Suprapubic skin (tissue), 4 donors: ENCODE results near the gene PACS1.

ENCODE experiments used
- EP300 ChIP-seq: sonication (generic); formaldehyde crosslinking; IDR thresholded peaks from one replicate; pipeline ENCODE4 v1.6.1; 2017; ENCODE audit warnings: antibody characterized with exemption
- POLR2A ChIP-seq, 2 donors: fragments of 450-650 bp; IDR thresholded peaks; one replicate each; pipeline ENCODE4 v1.6.1; 2017; ENCODE audit warnings: antibody characterized with exemption in 2 of 2, mild to moderate bottlenecking in 2 of 2, moderate library complexity in 2 of 2
- POLR2AphosphoS5 ChIP-seq, 3 donors: sonication (generic); formaldehyde crosslinking; IDR thresholded peaks; one replicate each; pipeline ENCODE4 v1.6.1; 2017; ENCODE audit warnings: antibody characterized with exemption in 3 of 3
- TF ChIP-seq, protein P1 (sequence below), 2 donors: fragments of 200-600 bp in 1 of 2; fragments of 450-650 bp in 1 of 2; sonication (generic) in 1 of 2; IDR thresholded peaks; one replicate each; pipeline ENCODE4 v1.5.1; 2016 to 2019; ENCODE audit warnings: antibody characterized with exemption in 2 of 2, mild to moderate bottlenecking in 1 of 2, moderate library complexity in 1 of 2

DNA sequence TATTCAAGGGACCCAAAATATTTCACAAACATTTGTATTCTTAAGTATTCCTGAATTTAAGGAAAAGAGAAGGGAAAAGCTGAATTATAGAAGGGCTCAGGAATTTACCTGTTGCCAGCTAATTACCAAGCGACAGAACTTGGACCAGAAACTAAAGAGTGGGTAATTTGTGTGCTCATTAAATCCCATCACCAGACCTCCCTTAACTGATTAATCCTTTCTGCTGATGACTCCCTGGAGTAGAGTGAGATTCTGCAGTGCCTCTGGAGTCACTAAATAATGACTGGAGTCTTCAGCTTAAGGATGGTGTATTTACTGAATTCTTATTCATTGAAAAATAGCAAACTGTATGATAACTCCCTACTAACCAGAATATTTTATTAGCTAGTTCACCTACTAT is 124.3 kb downstream of the PACS1 start:
- TF ChIP-seq, protein P1, sequence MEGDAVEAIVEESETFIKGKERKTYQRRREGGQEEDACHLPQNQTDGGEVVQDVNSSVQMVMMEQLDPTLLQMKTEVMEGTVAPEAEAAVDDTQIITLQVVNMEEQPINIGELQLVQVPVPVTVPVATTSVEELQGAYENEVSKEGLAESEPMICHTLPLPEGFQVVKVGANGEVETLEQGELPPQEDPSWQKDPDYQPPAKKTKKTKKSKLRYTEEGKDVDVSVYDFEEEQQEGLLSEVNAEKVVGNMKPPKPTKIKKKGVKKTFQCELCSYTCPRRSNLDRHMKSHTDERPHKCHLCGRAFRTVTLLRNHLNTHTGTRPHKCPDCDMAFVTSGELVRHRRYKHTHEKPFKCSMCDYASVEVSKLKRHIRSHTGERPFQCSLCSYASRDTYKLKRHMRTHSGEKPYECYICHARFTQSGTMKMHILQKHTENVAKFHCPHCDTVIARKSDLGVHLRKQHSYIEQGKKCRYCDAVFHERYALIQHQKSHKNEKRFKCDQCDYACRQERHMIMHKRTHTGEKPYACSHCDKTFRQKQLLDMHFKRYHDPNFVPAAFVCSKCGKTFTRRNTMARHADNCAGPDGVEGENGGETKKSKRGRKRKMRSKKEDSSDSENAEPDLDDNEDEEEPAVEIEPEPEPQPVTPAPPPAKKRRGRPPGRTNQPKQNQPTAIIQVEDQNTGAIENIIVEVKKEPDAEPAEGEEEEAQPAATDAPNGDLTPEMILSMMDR (IDR thresholded peaks at IDR 0.05): no peak
- TF ChIP-seq EP300: no peak
- TF ChIP-seq POLR2A (IDR thresholded peaks at IDR 0.05): no peak
- no peak for TF ChIP-seq POLR2AphosphoS5 (IDR thresholded peaks at IDR 0.05)
